ENCODE data around the gene SPP1. TPM values are rescaled to one million over a fixed set of nuclear protein-coding genes. Genes with fewer than 3 reads are reported as not detected.

SPP1 gene
- total RNA-seq, 1 donor from 2014 or later = 375 TPM

GRCh38 chr4:87966095-87966496 lies 9.4 kb upstream of the SPP1 start:
- Mint-ChIP-seq H3K36me3 (no peaks in the 10 kb centered on the region), H3K4me3 (no peak overlapping the region), H3K4me1 (ENCODE audit: unreplicated experiment) (no peaks in the 10 kb centered on the region), H3K27me3 (no peaks in the 10 kb centered on the region), H3K9me3 (no peaks in the 10 kb centered on the region), H3K27ac (no peak overlapping the region)
- TF ChIP-seq, protein P1, sequence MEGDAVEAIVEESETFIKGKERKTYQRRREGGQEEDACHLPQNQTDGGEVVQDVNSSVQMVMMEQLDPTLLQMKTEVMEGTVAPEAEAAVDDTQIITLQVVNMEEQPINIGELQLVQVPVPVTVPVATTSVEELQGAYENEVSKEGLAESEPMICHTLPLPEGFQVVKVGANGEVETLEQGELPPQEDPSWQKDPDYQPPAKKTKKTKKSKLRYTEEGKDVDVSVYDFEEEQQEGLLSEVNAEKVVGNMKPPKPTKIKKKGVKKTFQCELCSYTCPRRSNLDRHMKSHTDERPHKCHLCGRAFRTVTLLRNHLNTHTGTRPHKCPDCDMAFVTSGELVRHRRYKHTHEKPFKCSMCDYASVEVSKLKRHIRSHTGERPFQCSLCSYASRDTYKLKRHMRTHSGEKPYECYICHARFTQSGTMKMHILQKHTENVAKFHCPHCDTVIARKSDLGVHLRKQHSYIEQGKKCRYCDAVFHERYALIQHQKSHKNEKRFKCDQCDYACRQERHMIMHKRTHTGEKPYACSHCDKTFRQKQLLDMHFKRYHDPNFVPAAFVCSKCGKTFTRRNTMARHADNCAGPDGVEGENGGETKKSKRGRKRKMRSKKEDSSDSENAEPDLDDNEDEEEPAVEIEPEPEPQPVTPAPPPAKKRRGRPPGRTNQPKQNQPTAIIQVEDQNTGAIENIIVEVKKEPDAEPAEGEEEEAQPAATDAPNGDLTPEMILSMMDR (conservative IDR thresholded peaks at IDR 0.05) = no peak
- DNase-seq (ENCODE audit: extremely low spot score, unreplicated experiment) = no peak

DNA sequence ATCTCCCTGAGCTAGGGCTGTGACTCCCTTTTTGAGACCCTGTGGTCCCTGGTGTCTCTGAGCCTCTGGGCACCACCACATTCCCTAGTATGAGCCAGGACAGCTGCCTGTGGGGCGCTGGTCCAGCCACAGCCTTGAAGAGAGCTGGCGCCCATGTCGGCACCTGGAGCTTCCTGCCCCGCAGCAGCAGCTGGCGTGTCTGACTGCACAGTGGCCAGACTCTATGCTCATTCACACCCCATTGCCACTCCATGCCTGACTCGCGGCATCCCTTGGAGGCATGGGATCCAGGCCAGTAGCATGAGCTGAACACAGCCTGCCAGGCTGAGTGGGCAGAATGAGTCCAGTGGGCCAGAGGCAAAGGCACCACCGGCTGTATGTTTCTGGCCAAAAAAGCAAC lies 8.3 kb upstream of the SPP1 start:
- DNase-seq (ENCODE audit: extremely low spot score, unreplicated experiment) = no peak
- H3K36me3 Mint-ChIP-seq = no peaks in the 10 kb centered on the region
- no peak overlapping the region for H3K27ac Mint-ChIP-seq
- no peaks in the 10 kb centered on the region for H3K27me3 Mint-ChIP-seq
- TF ChIP-seq, protein P1 (conservative IDR thresholded peaks at IDR 0.05) = no peak
- no peaks in the 10 kb centered on the region for H3K9me3 Mint-ChIP-seq
- H3K4me1 Mint-ChIP-seq (ENCODE audit: unreplicated experiment) = no peaks in the 10 kb centered on the region
- no peak overlapping the region for H3K4me3 Mint-ChIP-seq

- Mint-ChIP-seq H3K9me3 (no peaks in the 10 kb centered on the region), H3K27ac (no peak overlapping the region), H3K4me1 (ENCODE audit: unreplicated experiment) (peaks cover 9% of the 10 kb centered on the region), H3K36me3 (no peaks in the 10 kb centered on the region), H3K4me3 (no peak overlapping the region), H3K27me3 (no peaks in the 10 kb centered on the region)
- DNase-seq (ENCODE audit: extremely low spot score, unreplicated experiment) = no peak
- TF ChIP-seq, protein P1 (conservative IDR thresholded peaks at IDR 0.05) = no peak
These were observed 5.4 kb upstream of the SPP1 start for GRCh38 chr4:87970121-87970520.

- Mint-ChIP-seq H3K27me3 (peaks cover 5% of the 10 kb centered on the region), H3K27ac (no peak overlapping the region), H3K4me3 (no peak overlapping the region), H3K36me3 (no peaks in the 10 kb centered on the region), H3K4me1 (ENCODE audit: unreplicated experiment) (peaks cover 15% of the 10 kb centered on the region), H3K9me3 (no peaks in the 10 kb centered on the region)
- TF ChIP-seq, protein P1 (conservative IDR thresholded peaks at IDR 0.05) = no peak
- DNase-seq (ENCODE audit: extremely low spot score, unreplicated experiment) = no peak
These were observed 3.6 kb upstream of the SPP1 start for GRCh38 chr4:87971866-87972265.

DNA sequence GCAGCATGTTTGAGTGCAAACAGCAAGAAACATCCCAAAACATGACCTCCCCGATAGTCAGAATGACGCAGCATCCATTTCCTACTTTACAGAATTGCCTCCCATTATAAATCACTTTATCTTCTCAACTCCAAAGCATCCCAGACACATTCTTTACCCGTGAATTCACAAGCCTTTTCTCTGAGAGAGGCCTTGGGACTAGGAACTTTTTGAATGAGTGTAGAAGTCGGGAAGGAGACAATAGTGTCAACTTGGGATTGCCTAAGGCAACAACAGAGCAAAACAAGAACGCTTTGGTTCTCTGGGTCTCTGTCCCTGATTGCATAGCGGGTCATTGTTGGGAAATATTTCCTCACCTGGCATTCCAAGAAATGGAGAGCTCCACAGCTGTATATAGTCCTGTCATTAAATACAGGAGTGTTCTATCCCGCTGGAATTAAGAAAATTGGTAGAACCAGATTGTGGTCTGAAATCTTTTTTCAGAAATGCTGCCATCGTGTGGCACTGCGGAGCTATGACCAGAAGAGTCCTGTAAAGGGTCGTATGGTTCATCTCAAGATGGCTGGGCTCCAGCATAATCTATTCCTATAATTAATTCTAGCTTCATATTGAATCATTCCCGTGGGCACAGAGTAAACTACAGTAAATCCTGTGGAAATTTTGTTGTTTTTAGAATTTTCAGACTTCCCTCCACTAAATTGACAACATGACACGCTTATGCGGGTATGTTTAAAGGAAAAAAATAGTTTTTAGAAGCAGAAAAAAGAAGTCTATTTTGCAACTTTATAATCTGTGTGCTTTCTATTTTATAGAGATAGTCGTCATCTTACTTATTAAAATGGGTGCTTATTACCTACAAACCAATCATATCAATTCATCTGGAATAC lies 2.0 kb upstream of the SPP1 start:
- DNase-seq (ENCODE audit: extremely low spot score, unreplicated experiment) = no peak
- Mint-ChIP-seq H3K4me3 (peak overlapping the region; percentile 68), H3K4me1 (ENCODE audit: unreplicated experiment) (peaks cover 15% of the 10 kb centered on the region), H3K27me3 (peaks cover 9% of the 10 kb centered on the region), H3K27ac (peak overlapping the region; percentile 73), H3K9me3 (no peaks in the 10 kb centered on the region), H3K36me3 (no peaks in the 10 kb centered on the region)
- TF ChIP-seq, protein P1 (conservative IDR thresholded peaks at IDR 0.05) = peak; percentile 95

All from type B pancreatic cell (in vitro differentiated cells).